ENCODE measurements around the gene PHOX2B.

PHOX2B gene

GRCh38 chr4:41748571-41749475, at the start of gene PHOX2B:
TSS of gene PHOX2B (minus strand) at chr4:41748725. CDS start at chr4:41748610, 115 bp downstream.
- in situ Hi-C loops (cut with HindIII; ENCODE audit: low pct_unique_long_range_greater_than_20kb, low sequenced_read_pairs), result no loop called here
- DNase-seq (ENCODE audit: low read depth in 1 of 2, low spot score in 1 of 2), result no peak
- TF ChIP-seq JUND (IDR thresholded peaks at IDR 0.05; ENCODE audit: low read depth), result no peak

- DNase-seq (ENCODE audit: low read depth in 1 of 2, low spot score in 1 of 2), result no peak
- in situ Hi-C loops (cut with HindIII; ENCODE audit: low pct_unique_long_range_greater_than_20kb, low sequenced_read_pairs), result no loop called here
- no peak for TF ChIP-seq JUND (IDR thresholded peaks at IDR 0.05; ENCODE audit: low read depth)
Measured at GRCh38 chr4:41797260-41797659, 48.7 kb upstream of the PHOX2B start.

DNA sequence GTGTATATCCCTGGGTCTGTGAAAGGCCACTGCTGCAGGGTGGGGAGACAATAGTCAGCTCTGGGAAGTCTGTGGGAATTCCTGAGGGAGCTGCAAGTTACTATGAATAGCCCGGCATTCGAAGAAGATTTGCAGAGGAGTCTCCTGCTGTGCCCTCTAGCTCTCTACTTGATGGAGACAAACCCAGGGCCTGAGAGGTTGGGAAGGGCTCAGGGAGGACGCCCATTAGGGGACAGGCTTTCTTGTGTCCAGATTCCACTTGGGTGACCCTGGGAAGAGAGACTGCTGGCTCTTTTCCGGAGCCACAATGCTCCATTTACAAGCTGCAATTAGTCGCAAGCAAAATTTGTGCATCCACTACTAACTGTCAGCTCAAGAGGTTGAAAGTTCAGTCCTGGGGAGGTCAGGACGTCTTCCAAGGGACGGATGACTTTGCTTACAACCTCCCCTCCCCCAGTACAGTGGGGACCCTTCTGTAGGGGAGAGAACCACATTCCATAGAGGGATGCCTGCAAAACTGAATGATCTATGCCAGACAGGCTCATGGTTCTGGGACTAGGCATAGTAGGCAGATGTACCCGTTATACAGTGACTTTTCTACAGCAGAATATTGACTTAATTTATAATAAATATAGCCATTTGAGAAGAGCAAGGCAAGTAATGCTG, 48.2 kb upstream of the PHOX2B start:
- TF ChIP-seq JUND (IDR thresholded peaks at IDR 0.05; ENCODE audit: low read depth), result no peak
- in situ Hi-C loops (cut with HindIII; ENCODE audit: low pct_unique_long_range_greater_than_20kb, low sequenced_read_pairs), result no loop called here
- no peak for DNase-seq (ENCODE audit: low read depth in 1 of 2, low spot score in 1 of 2)

DNA sequence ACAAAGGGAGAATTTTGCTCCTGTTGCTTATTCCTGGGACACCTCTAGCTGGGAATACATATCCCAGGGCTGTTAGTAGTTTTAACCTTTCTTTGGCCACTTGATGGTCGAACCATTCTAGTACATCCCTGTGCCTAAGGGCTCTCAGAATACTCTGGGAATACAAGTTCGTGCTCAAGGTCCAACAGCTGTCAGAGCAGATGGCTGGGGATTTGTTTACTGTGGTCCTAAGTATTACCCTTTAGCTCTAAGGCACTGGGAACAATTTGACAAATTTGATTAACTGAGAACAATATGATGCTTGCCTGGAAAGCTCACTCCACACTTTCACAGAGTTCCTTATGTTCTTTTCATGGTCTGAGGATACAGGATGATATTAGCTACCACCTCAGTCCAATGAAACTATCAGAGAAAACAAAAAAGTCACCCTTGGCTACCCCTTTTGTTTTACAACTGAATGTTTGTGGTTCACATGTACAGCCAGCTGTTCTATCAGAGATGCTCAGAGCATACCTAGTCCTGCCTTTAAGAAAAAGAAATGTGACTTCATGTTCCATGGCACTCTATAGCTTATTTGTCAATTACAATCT, 47.4 kb upstream of the PHOX2B start:
- DNase-seq (ENCODE audit: low read depth in 1 of 2, low spot score in 1 of 2), result no peak
- TF ChIP-seq JUND (IDR thresholded peaks at IDR 0.05; ENCODE audit: low read depth), result no peak
- in situ Hi-C loops (cut with HindIII; ENCODE audit: low pct_unique_long_range_greater_than_20kb, low sequenced_read_pairs), result no loop called here

- no peak for DNase-seq (ENCODE audit: low read depth in 1 of 2, low spot score in 1 of 2)
- in situ Hi-C loops (cut with HindIII; ENCODE audit: low pct_unique_long_range_greater_than_20kb, low sequenced_read_pairs), result no loop called here
- no peak for TF ChIP-seq JUND (IDR thresholded peaks at IDR 0.05; ENCODE audit: low read depth)
Measured at GRCh38 chr4:41792166-41792565, 43.6 kb upstream of the PHOX2B start.

DNA sequence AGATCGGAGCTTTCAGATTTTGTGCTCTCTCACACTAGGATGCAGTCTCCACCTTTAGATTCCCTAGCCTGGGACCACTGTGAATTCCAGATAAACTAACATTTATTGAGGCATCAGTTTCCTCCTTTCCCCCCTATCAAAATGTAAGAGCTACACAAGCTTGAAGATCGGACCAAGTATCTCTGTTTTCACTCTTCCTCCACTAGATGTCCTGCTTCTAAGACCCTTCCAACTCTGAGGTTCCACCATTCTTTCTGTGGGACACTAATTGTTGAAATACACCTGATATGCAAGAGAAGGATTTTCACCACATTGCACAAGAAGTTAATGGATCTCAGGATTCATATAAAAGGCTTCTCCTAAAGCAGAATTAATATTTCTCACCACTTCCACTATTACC, 43.0 kb upstream of the PHOX2B start:
- no peak for TF ChIP-seq JUND (IDR thresholded peaks at IDR 0.05; ENCODE audit: low read depth)
- in situ Hi-C loops (cut with HindIII; ENCODE audit: low pct_unique_long_range_greater_than_20kb, low sequenced_read_pairs), result no loop called here
- DNase-seq (ENCODE audit: low read depth in 1 of 2, low spot score in 1 of 2), result no peak

DNA sequence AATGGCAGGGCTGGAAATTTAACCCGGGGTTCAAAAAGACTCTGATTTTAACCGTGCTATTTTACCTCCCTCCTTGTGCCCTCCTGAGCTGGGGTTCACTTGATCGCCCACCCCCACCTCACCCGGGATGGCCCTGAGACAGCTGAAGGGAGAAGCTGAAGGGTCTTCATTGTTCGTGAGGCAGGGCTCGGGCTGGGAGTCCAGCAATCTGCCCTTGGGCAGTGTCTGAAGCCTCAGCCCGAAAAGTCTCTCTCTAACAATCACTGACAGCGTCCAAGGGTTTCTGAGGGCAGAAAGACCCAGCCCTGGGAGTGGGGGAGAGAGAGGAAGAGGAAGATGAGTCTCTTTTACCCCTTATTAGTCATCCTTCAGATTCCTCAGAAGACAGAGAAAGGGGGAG, 39.4 kb upstream of the PHOX2B start:
- DNase-seq (ENCODE audit: low read depth in 1 of 2, low spot score in 1 of 2), result no peak
- TF ChIP-seq JUND (IDR thresholded peaks at IDR 0.05; ENCODE audit: low read depth), result no peak
- in situ Hi-C loops (cut with HindIII; ENCODE audit: low pct_unique_long_range_greater_than_20kb, low sequenced_read_pairs), result no loop called here

DNA sequence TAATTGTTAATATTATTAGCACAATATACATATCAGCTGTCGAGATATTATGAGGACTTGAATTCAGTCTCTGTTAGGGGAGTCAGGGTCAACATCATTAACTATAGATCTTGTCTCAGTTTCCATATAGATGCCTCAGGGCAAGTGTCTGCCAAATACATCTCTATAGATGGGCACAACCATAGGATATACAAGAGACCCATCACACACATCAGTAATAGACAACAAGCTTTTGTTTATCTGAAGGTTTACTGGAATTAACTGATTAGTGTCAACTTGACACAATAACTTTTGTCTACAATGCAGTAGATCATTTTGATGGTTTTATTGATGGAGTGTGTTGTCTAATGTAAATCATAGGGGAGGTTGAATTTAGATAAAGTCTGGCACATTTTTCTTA, 37.1 kb upstream of the PHOX2B start:
- in situ Hi-C loops (cut with HindIII; ENCODE audit: low pct_unique_long_range_greater_than_20kb, low sequenced_read_pairs), result no loop called here
- no peak for DNase-seq (ENCODE audit: low read depth in 1 of 2, low spot score in 1 of 2)
- no peak for TF ChIP-seq JUND (IDR thresholded peaks at IDR 0.05; ENCODE audit: low read depth)

DNA sequence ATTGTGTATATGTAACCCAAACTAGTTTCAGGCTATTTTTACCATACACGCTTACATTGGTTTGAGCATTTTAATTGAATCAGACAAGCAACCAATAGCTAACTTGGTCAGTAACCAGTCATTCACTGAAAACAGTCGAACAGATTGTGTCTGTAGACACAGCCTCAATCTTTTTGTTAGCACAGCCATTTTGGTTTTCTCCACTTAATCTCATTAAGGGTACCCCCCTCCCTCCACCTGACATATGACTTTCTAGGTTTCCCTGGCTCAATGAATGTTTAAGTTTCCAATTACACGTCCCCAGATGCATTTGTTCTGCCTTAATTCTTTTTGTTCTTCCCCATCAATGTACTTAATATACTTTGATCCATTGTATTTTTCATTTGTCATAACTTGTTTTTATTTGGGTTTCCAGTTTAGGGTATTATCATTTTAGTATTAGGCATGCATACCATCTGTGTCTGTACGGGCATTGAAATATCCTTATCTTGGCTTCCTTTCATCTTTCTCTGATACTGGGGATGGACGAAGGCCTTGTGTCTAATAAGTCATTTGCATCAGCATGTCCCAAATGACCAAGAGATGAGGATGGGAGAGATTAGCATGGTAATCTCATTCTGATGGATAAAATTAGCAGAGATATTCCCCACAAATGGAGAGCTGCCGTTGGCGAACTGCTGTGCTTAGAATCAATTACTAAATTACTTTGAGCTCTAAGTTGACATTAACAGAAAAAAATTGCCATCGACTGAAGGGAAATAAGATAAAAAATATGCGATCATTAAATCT, 35.9 kb upstream of the PHOX2B start:
- no peak for DNase-seq (ENCODE audit: low read depth in 1 of 2, low spot score in 1 of 2)
- in situ Hi-C loops (cut with HindIII; ENCODE audit: low pct_unique_long_range_greater_than_20kb, low sequenced_read_pairs), result no loop called here
- no peak for TF ChIP-seq JUND (IDR thresholded peaks at IDR 0.05; ENCODE audit: low read depth)

DNA sequence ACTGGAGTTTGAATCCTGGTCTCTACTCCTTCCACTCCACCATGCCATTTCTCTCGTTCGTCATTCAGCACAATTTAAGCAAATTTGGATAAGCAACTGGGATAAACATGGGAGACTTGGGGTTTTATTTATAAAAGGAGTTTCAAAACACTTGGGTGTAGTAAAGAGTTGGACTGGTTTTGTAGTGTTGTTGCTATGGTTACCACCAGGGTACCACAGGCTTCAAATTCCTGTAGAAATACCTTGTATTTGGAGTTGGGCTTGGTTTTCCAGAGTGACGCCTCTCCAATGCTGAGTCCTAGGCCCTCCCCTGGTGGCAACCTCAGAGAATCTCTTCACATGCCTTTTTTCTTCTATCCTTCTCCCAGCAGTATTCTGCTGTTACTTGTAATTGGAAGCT, 27.9 kb upstream of the PHOX2B start:
- no peak for TF ChIP-seq JUND (IDR thresholded peaks at IDR 0.05; ENCODE audit: low read depth)
- in situ Hi-C loops (cut with HindIII; ENCODE audit: low pct_unique_long_range_greater_than_20kb, low sequenced_read_pairs), result no loop called here
- DNase-seq (ENCODE audit: low read depth in 1 of 2, low spot score in 1 of 2), result no peak

GRCh38 chr4:41763729-41764128, 15.2 kb upstream of the PHOX2B start:
- in situ Hi-C loops (cut with HindIII; ENCODE audit: low pct_unique_long_range_greater_than_20kb, low sequenced_read_pairs), result no loop called here
- no peak for TF ChIP-seq JUND (IDR thresholded peaks at IDR 0.05; ENCODE audit: low read depth)
- peak in 1 of 2 experiments; percentile 27 for DNase-seq (ENCODE audit: low read depth in 1 of 2, low spot score in 1 of 2)

GRCh38 chr4:41758884-41759283, 10.4 kb upstream of the PHOX2B start:
- no peak for DNase-seq (ENCODE audit: low read depth in 1 of 2, low spot score in 1 of 2)
- in situ Hi-C loops (cut with HindIII; ENCODE audit: low pct_unique_long_range_greater_than_20kb, low sequenced_read_pairs), result no loop called here
- no peak for TF ChIP-seq JUND (IDR thresholded peaks at IDR 0.05; ENCODE audit: low read depth)
